Measurements from ENCODE around the gene CTTNBP2.
A peak's percentile ranks its signal among the peaks of the same experiment; 100 is the strongest.
"Not testable (repeated sequence)": the region's sequence is repeated elsewhere in the genome, so short reads cannot be mapped to it uniquely, and the experiment has no call there.

The CTTNBP2 gene

GRCh38 chr7:117737926-117738325 lies 135.3 kb downstream of the CTTNBP2 start:
- no peak for DNase-seq

- peak in 1 of 3 experiments; percentile 23 for DNase-seq
Measured at GRCh38 chr7:117731455-117731854, 141.8 kb downstream of the CTTNBP2 start.

- no peak for DNase-seq
Measured at GRCh38 chr7:117730390-117730789, 142.9 kb downstream of the CTTNBP2 start.

- DNase-seq: peak in 2 of 3 experiments; percentile 14 to 66
Measured at GRCh38 chr7:117728890-117729624, 144.2 kb downstream of the CTTNBP2 start.

- DNase-seq: no peak
Measured at GRCh38 chr7:117724898-117725297, 148.3 kb downstream of the CTTNBP2 start.

- DNase-seq: no peak
Measured at GRCh38 chr7:117719377-117719776, 153.9 kb downstream of the CTTNBP2 start.

- no peak for DNase-seq
Measured at GRCh38 chr7:117718116-117718835, 155.0 kb downstream of the CTTNBP2 start.

- DNase-seq: no peak
Measured at GRCh38 chr7:117717357-117717756, 155.9 kb downstream of the CTTNBP2 start.

GRCh38 chr7:117716707-117717299 lies 156.4 kb downstream of the CTTNBP2 start:
- peak in 1 of 3 experiments; percentile 18 for DNase-seq

GRCh38 chr7:117715784-117716445 lies 157.3 kb downstream of the CTTNBP2 start:
- DNase-seq: peak; percentile 34 to 86 (median 65)

GRCh38 chr7:117711556-117711955 lies 161.7 kb downstream of the CTTNBP2 start:
- DNase-seq: no peak

- DNase-seq: not testable (repeated sequence)
Measured at GRCh38 chr7:117708173-117708572, 165.1 kb downstream of the CTTNBP2 start.

- DNase-seq: no peak
Measured at GRCh38 chr7:117707080-117707479, 166.2 kb downstream of the CTTNBP2 start.

GRCh38 chr7:117706210-117706609 lies 167.0 kb downstream of the CTTNBP2 start:
- DNase-seq: no peak

GRCh38 chr7:117705630-117706029 lies 167.6 kb downstream of the CTTNBP2 start:
- DNase-seq: no peak

GRCh38 chr7:117704063-117704462 lies 169.2 kb downstream of the CTTNBP2 start:
- no peak for DNase-seq

GRCh38 chr7:117698018-117698417 lies 175.2 kb downstream of the CTTNBP2 start:
- no peak for DNase-seq

- DNase-seq: no peak
Measured at GRCh38 chr7:117692338-117692737, 180.9 kb downstream of the CTTNBP2 start.

GRCh38 chr7:117690147-117690546 lies 183.1 kb downstream of the CTTNBP2 start:
- DNase-seq: no peak

GRCh38 chr7:117689406-117689805 lies 183.8 kb downstream of the CTTNBP2 start:
- no peak for DNase-seq

GRCh38 chr7:117688126-117688525 lies 185.1 kb downstream of the CTTNBP2 start:
- DNase-seq: no peak

- no peak for DNase-seq
Measured at GRCh38 chr7:117686311-117686935, 186.8 kb downstream of the CTTNBP2 start.

- DNase-seq: no peak
Measured at GRCh38 chr7:117685795-117686194, 187.4 kb downstream of the CTTNBP2 start.

Measured in NCI-H1417 (cell line).